ENCODE data around the gene GRM4.

GRM4 gene

DNA sequence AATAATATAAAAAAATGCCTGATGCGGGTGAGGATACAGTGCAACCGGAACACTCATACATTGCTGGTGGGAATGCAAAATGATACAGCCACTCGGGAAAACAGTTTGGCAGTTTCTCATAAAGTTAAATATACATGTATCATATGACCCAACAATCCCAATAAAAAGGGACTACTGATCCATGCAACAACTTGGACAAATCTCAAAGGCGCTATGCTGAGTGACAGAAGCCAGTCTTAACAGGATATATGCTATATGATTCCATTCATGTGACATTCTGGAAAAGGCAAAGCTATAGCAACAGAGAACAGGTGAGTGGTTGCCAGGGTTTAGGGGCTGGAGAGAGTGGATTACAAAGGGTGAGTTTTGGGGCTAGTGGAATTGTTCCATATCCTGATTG, 171.9 kb downstream of the GRM4 start:
- H2AFZ ChIP-seq (ENCODE audit: low read depth), result no peak overlapping the region
- H3K79me2 ChIP-seq (ENCODE audit: insufficient read depth, low read depth), result no peaks in the 10 kb centered on the region
- peaks cover 81% of the 10 kb centered on the region for H3K27me3 ChIP-seq (ENCODE audit: insufficient read depth, low read depth)
- H3K4me1 ChIP-seq (ENCODE audit: low read depth, poor library complexity, severe bottlenecking), result no peaks in the 10 kb centered on the region
- no peak overlapping the region for H3K4me3 ChIP-seq (IDR thresholded peaks at IDR 0.05; ENCODE audit: insufficient read depth, low read depth, low read length)
- no peaks in the 10 kb centered on the region for H3K36me3 ChIP-seq (ENCODE audit: insufficient read depth)
- H3K9ac ChIP-seq, result no peak overlapping the region
- no peak overlapping the region for H3K4me2 ChIP-seq
- H3K27ac ChIP-seq, result no peak overlapping the region
- TF ChIP-seq, protein P1, sequence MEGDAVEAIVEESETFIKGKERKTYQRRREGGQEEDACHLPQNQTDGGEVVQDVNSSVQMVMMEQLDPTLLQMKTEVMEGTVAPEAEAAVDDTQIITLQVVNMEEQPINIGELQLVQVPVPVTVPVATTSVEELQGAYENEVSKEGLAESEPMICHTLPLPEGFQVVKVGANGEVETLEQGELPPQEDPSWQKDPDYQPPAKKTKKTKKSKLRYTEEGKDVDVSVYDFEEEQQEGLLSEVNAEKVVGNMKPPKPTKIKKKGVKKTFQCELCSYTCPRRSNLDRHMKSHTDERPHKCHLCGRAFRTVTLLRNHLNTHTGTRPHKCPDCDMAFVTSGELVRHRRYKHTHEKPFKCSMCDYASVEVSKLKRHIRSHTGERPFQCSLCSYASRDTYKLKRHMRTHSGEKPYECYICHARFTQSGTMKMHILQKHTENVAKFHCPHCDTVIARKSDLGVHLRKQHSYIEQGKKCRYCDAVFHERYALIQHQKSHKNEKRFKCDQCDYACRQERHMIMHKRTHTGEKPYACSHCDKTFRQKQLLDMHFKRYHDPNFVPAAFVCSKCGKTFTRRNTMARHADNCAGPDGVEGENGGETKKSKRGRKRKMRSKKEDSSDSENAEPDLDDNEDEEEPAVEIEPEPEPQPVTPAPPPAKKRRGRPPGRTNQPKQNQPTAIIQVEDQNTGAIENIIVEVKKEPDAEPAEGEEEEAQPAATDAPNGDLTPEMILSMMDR (conservative IDR thresholded peaks at IDR 0.05; ENCODE audit: low read depth, low read length), result no peak
- no peaks in the 10 kb centered on the region for H4K20me1 ChIP-seq (ENCODE audit: insufficient read depth)

DNA sequence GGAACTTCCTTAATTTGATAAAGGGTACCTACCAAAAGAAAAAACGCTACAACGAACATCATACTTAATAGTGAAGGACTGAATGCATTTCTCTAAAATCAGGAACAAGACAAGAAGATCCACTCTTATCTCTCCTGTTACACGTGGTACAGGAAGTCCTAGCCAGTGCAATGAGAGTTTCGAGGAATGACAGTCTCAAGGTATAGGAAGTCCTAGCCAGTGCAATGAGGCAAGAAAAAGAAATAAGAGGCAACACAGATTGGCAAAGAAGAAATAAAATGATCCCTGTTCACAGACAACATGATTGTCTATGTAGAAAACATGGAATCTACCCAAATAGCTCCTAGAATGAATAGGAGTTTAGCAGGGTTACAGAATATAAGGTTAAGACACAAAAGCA, 174.3 kb downstream of the GRM4 start:
- Histone ChIP-seq H3K4me2 (no peak overlapping the region), H3K27ac (no peak overlapping the region), H3K9ac (no peak overlapping the region), H3K79me2 (ENCODE audit: insufficient read depth, low read depth) (no peaks in the 10 kb centered on the region), H4K20me1 (ENCODE audit: insufficient read depth) (no peaks in the 10 kb centered on the region), H3K4me1 (ENCODE audit: low read depth, poor library complexity, severe bottlenecking) (no peaks in the 10 kb centered on the region), H2AFZ (ENCODE audit: low read depth) (no peak overlapping the region), H3K36me3 (ENCODE audit: insufficient read depth) (no peaks in the 10 kb centered on the region), H3K27me3 (ENCODE audit: insufficient read depth, low read depth) (peaks cover 81% of the 10 kb centered on the region), H3K4me3 (IDR thresholded peaks at IDR 0.05; ENCODE audit: insufficient read depth, low read depth, low read length) (no peak overlapping the region)
- TF ChIP-seq, protein P1 (conservative IDR thresholded peaks at IDR 0.05; ENCODE audit: low read depth, low read length), result no peak
